NCI-H774 (cell line): ENCODE results near the gene FILIP1L.

Experiments
- DNase-seq: peaks from one replicate; lab custom pipeline; 2025; lab: John Stamatoyannopoulos, UW

FILIP1L gene

DNA sequence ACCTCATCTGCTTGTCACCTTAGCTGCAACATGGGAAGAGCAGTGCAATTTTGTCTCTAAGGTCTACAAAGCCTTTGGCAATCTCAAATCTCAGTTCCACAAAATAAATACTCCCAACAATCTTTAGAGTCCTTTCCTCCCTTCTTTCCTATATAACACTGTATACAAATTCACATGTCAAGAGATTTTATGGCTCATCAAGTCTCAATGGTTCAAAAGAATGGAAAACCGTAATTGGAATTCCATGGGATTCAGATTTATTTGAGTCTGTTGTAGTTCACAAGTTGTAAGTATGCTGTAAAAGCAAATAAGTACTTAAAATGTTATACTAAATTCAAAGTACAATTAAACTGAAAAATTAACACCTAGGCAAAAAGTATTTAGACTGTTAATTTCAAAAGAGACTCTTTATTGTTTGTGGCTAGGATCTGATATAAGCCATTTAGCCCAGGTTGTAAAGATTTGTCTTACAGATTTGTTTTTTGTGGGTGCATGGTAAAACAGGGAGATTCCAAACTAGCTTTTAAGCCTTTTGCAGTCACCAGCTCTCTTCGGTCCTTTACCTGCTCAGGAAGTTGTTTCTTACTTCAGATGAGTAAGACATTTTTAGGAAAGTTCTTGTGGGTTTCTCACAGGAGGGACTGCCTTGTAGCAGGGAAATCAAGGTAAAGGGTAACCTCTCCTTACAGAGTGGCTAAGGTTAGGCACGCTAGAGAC is 246.5 kb downstream of the FILIP1L start:
- no peak for DNase-seq

DNA sequence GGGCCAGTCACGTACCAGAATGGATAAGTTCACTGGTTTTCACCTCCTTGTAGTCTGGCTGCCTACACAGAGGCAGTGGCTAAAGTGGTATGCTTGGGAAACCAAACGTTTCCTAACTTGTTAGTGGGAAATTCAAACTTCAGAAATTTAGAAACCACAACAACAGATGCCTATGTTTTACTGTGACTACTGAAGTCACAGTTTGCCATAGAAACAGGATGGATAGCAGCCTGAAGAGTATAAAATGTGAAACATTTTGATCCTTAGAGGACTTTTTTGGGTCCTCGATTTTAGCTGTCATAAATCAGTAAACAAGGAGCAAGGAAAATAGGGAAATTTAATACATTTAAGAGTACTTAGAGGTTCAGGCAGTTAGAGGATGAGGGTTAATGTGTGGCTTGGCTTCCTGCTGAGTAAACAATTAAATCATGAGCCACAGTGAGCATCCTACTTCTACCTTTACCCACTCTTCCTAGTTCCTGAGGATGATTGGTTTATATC is 248.0 kb downstream of the FILIP1L start:
- DNase-seq: no peak

DNA sequence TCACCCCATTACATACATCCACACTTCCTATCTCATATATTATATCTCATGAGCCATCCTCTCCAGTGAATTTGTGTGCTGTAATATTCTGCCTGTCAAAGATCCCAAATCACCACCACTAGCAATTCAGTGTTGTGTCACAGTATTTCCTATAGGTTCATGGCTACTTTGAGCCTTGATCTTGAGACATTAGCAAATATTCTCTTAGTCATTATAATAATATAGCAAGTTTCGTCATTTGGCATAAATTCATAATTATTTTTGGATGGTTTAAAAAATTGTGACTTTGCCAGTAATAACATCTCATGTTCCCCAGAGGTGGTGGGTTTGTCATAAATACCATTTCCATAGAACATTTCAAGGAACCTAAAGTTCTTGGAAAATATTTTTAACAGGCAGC is 249.0 kb downstream of the FILIP1L start:
- DNase-seq: no peak

DNA sequence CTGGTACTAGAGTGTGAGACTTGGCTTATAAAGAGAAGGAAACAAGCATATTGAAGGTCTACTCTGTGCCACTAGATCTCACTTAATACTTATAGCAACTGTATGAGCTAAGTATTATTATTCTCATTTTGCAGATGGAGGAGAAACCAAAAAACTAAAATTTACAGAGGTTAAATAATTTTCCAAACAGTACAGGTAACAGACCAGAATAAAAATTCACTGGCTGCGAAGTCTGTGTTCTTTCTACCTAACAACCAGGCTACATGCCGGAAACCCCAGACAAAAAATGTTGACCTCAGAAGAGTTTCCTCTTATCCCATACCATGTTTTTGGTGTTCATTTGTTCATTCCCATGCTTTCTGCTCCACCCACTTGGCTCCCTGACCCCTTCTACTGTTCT is 250.0 kb downstream of the FILIP1L start:
- no peak for DNase-seq

DNA sequence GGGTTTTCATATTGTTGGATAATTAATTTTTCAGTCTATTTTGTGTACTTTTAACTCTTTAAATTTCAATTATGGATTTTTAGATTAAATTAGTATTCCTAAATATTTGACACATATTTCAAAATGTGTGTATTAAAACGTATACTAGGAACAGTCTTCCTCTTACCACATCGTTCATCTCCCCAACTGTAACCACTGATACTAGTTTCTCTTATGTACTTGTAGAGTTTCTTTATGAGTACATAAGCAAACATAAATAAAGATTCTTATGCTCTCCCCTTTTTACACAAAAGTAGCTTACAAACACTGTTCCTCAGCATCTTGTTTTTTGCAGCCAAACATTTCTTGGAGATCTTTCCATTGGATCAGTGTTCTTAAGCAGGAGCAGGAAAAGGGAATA is 250.7 kb downstream of the FILIP1L start:
- no peak for DNase-seq

DNA sequence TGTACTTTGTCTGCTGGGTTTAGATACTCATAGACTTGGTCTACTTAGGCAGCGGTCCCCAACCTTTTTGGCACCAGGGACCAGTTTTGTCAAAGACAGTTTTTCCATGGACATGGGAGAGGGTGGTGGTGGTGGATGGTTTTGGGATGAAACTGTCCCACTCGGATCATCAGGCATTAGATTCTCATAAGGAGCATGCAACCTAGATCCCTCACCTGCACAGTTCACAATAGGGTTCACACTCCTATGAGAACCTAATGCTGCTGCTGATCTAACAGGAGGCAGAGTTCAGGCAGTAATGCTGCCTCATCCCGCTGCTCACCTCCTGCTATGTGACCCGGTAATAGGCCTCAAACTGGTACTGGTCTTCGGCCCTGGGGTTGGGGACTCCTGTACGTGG is 251.3 kb downstream of the FILIP1L start:
- no peak for DNase-seq

DNA sequence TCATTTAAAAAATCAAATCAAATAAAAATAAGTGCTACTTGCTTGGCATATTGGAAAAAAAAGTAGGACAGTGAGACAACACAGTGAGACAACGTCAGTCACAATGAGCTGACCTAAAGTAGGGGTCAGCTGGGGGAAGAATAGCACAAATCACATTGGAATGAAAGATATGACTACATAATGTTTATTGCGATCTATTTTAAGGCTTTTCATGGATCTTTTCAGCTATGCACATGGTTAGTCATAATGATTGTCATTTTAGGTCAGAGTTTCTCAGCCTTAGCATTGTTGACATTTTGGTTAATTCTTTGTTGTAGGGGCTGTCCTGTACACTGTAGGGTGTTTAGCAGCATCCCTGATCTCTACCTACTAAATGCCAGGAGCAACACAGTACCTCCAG is 252.1 kb downstream of the FILIP1L start:
- no peak for DNase-seq

DNA sequence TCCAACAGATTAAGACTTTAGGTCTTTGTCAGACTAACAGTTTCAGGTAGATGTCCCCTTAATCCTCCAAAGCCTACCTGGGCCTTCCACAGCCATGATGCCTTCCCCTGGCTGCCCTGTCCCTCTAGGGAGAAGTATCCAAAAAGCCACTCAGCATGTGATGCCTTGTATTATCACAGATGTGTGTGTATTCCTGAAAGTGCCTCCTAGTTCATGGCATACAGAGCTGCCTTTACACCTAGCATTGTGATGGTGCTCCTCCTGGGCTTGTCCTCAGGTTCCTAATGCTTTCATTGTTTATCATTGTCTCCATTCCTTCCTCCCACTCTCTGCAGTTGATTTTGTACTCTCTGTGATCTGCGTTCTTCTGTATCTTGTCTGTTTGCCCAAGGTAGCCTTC is 253.1 kb downstream of the FILIP1L start:
- DNase-seq: no peak

DNA sequence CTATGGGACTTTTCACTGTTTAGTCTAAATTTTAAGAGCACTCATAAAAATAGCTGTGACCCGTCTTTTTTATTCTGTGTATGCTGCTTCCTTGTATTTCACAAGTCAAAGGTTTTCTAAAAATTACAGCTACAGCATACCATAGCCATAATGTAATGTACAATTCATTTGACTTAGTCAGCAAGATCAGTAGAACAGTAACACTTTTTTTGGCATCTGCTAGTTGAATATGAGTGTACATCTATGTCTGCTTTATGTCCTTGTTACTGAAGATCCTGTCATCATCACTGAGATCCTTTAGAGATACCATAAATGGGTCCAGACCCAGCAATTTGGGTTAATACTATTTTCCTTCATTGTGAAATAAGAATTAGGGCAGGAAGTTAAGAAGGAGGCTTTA is 254.5 kb downstream of the FILIP1L start:
- no peak for DNase-seq

DNA sequence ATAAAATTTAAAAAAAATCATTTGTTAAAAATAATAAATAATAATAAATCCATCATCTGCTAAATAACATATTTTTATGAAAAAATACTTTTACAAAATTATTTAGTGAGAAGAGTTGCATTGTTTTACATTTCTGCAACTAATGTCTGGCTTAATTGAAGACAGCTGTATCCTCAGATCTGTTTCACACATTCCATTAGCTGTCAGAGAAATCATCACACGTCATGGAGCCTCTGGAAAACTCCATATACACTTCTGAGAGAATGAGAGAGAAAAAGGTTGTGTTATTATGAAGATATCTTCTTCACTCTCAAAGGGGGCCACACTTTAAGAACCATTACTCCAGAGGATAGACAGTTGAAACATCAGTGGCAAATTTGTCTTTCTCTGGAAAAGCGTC is 255.8 kb downstream of the FILIP1L start:
- DNase-seq: no peak

DNA sequence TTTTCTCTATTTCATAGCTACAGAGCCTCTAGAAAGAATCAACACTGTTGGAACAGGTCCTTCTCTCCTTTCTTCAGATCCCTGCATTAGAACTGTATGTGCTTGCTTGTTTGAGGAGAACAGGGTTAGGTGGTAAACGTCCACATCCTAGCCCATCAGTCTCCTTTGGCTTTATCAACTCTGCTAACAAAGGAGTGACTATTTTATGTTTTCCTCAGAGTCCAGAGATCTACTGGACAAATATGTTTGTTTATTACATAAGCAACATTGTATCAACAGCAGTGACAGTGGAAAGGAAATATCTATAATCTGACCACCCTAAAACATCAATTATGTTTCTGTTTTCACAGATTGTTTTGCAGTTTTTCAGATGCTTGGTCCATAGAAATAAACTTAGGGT is 257.0 kb downstream of the FILIP1L start:
- DNase-seq: no peak

DNA sequence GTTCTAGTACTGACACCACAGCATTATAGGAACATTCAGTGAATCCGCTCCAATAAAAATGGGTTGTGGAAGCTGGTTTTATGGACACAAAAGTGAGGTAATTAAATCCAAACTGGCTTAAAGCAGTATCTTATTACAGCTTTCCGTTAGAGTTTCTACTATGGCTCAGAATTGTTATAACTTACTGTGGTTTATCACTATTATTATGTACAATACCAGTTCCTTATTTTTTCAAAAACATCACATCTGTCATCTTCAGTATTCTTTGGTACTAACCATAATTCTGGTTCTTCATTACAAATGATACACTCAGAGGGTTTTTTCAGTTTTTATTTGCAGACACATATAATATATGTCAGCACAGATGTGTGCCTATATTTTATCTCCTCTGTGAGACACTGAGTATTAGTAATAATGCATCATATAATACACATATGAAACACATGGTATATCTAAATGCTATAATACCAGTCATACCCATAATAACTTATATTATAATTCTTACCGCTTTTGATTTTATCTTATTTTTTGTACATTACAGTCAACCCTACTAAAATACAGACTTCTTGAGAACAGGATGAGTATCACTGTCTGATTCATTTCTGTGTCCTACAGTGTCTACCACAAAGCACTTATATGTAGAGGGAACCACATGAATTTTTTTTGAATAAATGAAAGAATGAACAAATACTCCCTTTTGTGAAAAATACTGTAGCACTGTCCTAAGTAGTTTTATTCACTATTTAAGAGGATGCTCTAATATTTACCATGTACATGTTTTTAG is 257.7 kb downstream of the FILIP1L start:
- DNase-seq: no peak

DNA sequence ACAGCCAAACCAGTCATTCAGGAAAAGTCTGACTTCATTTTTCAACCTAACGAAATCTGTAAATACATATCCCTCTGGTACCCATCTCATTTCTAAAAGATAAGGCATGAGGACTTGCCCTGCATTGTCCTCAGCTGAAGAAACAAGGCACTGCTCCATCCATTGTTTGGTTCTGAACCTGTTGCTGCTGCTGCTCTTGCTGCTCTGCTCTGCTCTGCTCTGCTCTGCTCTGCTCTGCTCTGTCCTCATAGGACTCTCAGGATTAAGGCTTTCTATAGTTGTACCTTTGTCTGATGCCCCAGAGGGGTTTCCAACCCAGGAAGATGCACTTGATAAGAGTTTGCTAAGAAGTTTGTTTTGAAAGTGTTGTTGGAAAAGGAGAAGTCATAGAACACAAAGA is 258.4 kb downstream of the FILIP1L start:
- no peak for DNase-seq

DNA sequence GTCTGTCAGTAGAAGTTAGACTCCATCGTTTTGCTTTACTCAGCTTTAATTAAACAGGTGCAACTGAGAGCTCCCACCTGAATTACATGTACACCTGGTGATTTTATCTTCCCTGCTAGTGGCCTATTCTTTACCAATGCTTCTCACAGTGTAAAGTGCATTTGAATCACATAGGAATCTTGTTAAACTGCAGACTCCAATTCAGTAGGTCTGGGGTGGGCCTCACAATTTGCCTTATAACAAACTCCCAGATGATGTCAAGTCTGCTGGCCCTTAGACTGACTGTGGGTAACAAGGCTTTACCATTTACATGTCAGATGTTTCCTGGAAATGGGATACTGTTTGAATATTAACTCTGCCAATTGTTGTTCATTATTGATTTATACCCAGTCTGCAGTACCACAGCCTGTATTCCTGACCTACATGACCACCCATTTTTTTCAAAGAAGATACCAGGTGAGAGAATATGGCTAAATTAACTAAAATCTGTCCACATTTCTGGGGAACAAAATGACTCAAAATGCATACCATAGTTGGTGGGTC is 259.5 kb downstream of the FILIP1L start:
- DNase-seq: no peak

DNA sequence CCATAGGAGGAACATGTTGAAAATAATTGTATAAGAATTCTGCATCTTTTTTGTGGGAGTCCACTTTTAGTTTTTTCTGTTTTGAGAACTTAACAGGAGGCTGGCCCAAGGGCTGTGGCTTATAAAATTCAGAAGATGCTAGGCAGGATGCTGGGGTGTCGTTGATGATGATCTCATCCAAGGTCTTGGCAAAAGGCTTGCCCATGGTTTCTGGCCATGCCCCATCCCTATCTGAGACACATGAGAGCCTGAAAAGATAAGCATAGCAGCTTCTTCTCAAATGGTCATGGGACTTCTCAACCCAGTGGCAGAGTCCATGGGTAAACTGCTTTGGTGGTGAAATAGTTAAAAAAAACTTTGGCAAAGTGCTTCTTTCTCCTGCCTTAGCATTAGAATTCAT is 261.4 kb downstream of the FILIP1L start:
- DNase-seq: no peak

DNA sequence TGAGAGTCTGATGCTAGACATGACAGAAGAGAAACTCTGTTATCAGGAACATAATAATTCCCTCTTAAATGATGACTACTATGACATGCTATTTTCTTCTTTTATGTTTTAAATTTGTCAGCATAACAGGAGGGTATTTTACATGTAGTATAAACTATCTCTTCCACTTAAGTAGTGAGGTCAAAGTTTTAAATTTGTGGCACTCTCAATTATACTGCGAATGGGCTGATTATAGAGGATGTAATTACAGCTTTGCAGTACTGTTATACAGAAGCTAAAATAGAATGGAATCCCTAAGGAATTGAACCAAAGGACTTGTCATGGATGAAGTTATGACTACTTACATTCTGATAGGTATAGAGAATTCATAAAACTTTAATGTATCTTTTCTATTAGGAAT is 262.3 kb downstream of the FILIP1L start:
- DNase-seq: no peak

DNA sequence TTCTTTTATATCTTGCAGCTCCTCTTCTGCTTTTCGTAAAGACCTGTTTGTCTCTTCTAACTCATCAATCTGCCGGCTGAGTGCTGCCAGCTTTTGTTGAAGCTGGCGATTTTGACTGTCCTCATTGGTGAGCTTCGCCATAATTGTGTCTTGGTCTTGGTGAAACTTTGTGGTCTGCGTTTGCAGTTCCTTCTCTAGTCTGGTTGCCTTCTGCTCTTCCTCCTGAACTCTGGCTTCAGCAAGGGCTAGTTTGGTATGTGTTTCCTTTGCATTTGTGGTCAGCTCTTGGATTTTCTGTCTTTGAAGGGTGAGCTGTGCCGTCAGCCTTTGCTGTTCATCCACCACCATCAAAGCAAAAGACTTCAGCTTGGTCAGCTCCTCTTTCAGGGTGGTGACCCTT is 263.7 kb downstream of the FILIP1L start:
- no peak for DNase-seq

DNA sequence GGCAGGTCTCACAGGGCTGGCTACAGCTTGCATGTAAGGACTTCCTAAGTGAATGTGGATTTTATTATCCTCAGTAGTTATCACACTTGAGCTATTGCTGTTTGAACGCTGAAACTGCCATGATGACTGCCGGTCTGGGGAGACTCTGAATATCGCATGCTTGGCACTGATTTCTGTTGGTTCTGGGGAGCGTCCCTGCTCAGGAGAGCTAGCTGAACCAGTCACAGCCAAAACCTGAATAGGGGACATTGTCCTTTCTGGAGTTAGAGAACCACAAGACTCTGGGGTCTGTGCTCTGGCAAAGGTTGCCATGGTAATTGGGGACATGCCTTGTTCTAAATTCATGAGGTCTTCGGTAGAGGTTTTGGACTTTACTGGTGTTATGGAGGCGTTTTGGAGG is 265.9 kb downstream of the FILIP1L start:
- DNase-seq: no peak

DNA sequence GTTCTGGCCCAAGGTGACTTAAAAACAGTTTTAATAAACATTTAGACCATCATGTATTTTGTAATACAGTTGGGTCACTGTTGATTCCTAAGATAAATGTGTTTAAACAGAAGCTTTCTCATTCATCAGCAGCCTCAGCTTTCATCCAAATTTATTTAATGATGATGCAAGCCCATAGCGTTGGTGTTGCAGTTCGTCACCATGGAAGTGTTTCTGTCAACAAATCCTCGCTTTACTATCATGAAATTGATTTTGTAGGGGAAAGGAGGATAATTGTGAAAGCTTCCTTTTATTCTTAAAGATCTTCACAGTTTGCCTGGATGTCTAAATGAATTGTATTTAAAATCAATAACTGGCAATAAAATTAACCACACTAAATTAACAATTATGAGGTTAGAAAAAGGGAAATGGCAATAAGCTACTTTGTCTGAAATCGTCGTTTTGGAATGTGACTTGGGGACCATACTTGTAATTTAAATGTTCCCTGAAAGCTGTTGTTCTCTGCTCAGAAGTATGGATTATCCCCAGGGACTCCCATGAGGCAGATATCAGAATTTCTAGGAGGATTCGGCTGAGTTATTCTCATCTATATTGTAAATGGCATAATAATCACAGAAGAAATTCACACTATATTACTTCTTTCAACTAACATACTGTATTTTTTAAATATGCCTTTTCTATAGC is 267.7 kb downstream of the FILIP1L start:
- DNase-seq: peak; percentile 24

DNA sequence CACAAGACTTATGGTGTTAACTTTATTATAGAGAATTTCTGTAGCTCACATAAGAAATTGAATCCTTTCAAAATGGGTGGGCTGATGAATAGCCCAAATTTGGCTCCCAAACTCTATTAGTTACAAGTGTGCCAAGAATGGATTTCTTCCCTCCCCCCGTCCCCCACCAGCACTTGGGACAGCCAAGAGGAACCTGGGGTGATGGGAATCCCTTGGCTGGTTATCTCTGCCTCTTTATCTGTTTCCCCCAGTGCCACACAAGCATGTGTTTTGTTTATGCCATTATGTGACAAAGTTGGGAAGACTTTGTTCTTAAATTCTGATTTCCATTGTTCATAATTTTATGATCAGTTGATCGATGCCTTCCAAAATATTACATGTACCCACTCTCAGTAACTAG is 268.3 kb downstream of the FILIP1L start:
- DNase-seq: no peak

DNA sequence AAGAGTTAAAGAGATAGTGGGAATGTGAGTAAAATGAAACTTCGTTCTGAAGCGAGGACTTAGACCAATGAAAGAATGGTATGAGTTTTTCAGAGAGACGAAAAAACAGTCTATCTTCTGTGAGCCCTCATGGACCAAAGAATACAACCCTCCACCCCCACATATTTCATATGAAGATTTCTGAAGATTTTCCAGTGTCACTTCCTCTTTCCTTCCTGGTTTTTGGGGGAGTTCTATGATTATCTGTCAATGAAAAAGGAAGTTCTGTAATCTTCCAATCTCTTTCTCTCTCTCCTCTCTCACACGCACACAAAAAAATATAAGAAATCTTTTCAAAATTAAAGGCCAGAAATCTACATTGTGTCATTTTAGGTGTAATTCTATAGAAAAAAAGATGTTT is 269.0 kb downstream of the FILIP1L start:
- no peak for DNase-seq

DNA sequence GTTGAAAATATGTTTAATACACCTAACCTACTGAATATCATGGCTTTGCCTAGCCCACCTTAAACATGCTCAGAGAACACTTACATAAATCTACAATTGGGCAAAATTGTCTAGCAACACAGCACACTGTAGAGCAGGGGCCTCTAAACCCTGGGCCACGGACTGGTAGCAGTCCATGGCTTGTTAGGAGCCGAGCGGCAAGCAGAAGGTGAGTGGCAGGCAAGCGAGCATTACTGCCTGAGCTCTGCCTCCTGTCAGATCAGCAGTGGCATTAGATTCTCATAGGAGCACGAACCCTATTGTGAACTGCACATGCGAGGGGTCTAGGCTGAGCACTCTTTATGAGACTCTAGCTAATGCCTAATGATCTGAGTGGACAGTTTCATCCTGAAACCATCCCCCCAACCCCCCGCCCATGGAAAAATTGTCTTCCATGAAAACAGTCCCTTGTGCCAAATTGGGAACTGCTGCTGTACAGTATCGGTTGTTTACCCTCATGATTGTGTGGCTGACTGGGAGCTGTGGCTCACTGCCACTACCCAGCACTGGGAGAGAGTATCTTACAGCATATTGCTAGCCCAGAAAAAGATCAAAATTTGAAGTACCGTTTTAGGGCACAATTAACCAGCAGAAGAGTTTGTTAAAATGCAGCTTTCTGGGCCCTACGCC is 270.6 kb downstream of the FILIP1L start:
- DNase-seq: no peak
